Smooth muscle cell (in vitro differentiated cells): ENCODE data around the gene SFMBT2. TPM values are rescaled to one million over a fixed set of nuclear protein-coding genes. Genes with fewer than 3 reads are reported as not detected.

Experiments used
- DNase-seq: peaks from one replicate; lab custom pipeline; 2025; ENCODE audit not compliant: unreplicated experiment; lab: John Stamatoyannopoulos, UW
- H2AFZ ChIP-seq: fragments of 200-600 bp; sonication (generic); 2 replicates; pipeline ENCODE4 v1.6.0; 2016; ENCODE audit warnings: antibody characterized with exemption, low read depth, mild to moderate bottlenecking
- H3F3A ChIP-seq: fragments of 200-600 bp; sonication (generic); 2 replicates; pipeline ENCODE4 v1.6.0; 2017; ENCODE audit warnings: antibody characterized with exemption, low read depth
- H3K27ac ChIP-seq: fragments of 200-600 bp; sonication (generic); 2 replicates; pipeline ENCODE4 v1.5.1; 2016; ENCODE audit warnings: low read depth, mild to moderate bottlenecking
- H3K27me3 ChIP-seq: fragments of 200-600 bp; sonication (generic); 2 replicates; pipeline ENCODE4 v1.6.1; 2016; ENCODE audit warnings: low read depth, mild to moderate bottlenecking
- H3K36me3 ChIP-seq: fragments of 200-600 bp; sonication (generic); 2 replicates; pipeline ENCODE4 v1.5.1; 2016; ENCODE audit warnings: low read depth
- H3K4me1 ChIP-seq: fragments of 200-600 bp; sonication (generic); 2 replicates; pipeline ENCODE4 v1.5.1; 2016; ENCODE audit warnings: low read depth
- H3K4me2 ChIP-seq: fragments of 200-600 bp; sonication (generic); 2 replicates; pipeline ENCODE4 v1.6.0; 2016; ENCODE audit warnings: mild to moderate bottlenecking
- H3K4me3 ChIP-seq: fragments of 200-600 bp; sonication (generic); 2 replicates; pipeline ENCODE4 v1.5.1; 2016; ENCODE audit warnings: mild to moderate bottlenecking
- H3K79me2 ChIP-seq: fragments of 200-600 bp; sonication (generic); 2 replicates; pipeline ENCODE4 v1.6.0; 2016; ENCODE audit warnings: low read depth, mild to moderate bottlenecking
- H3K9ac ChIP-seq: fragments of 200-600 bp; sonication (generic); 2 replicates; pipeline ENCODE4 v1.6.0; 2016; ENCODE audit warnings: low read depth
- H3K9me3 ChIP-seq: fragments of 200-600 bp; sonication (generic); replicated peaks from 2 replicates; pipeline ENCODE4 v1.5.1; 2016; ENCODE audit warnings: low read depth
- H4K20me1 ChIP-seq: fragments of 200-600 bp; sonication (generic); 2 replicates; pipeline ENCODE4 v1.6.0; 2016; ENCODE audit warnings: low read depth
- CTCF ChIP-seq: fragments of 200-600 bp; sonication (generic); IDR thresholded peaks from 2 replicates; pipeline ENCODE4 v1.5.1; 2017; ENCODE audit warnings: borderline replicate concordance, mild to moderate bottlenecking, antibody characterized with exemption; ENCODE audit not compliant: insufficient read depth, poor library complexity, severe bottlenecking
- WGBS: methylation state at CpG from one replicate; pipeline ENCODE4 v1.1.7; 2016; ENCODE audit warnings: low lambda C conversion rate; 5-methylcytosine and 5-hydroxymethylcytosine counted together
- polyA plus RNA-seq: library from polyadenylated mRNA; unstranded; fragments of >200 nt; fragmentation: Nextera tagmentation; extraction: Ambion mirVana; gene quantifications from 2 replicates; pipeline ENCODE4 v1.2.1, GENCODE V29; 2016
- total RNA-seq: library from RNA; depleted of rRNA; stranded (reverse); fragments of >200 nt; gene quantifications from 2 replicates; pipeline ENCODE4 v1.2.3, GENCODE V29; 2014

The SFMBT2 gene
- total and polyA plus RNA-seq, 2 experiments from 2014 or later = 0.90 to 1.4 TPM

- no peaks in the 10 kb centered on the region for H3K79me2 ChIP-seq
- peaks cover 36% of the 10 kb centered on the region for H3K27me3 ChIP-seq
- peaks cover 6% of the 10 kb centered on the region for H3K4me1 ChIP-seq
- no peaks in the 10 kb centered on the region for H3F3A ChIP-seq
- no peaks in the 10 kb centered on the region for H4K20me1 ChIP-seq
- peak overlapping the region; percentile 89 for H3K4me3 ChIP-seq
- H2AFZ ChIP-seq = peak overlapping the region; percentile 95
- no peaks in the 10 kb centered on the region for H3K9me3 ChIP-seq
- H3K36me3 ChIP-seq = no peaks in the 10 kb centered on the region
- DNase-seq = no peak
- H3K4me2 ChIP-seq = peak overlapping the region; percentile 88
- H3K9ac ChIP-seq = peak overlapping the region; percentile 44
- no peak overlapping the region for H3K27ac ChIP-seq
- TF ChIP-seq CTCF = no peak
- 36% methylated on average over 13 of the region's 14 CpGs for WGBS
Measured at GRCh38 chr10:7406712-7407333, 4.0 kb downstream of the SFMBT2 start.

- Histone ChIP-seq H3K4me1 (peaks cover 6% of the 10 kb centered on the region), H2AFZ (no peak overlapping the region), H3K27me3 (peaks cover 31% of the 10 kb centered on the region), H4K20me1 (no peaks in the 10 kb centered on the region), H3K9me3 (no peaks in the 10 kb centered on the region), H3K27ac (no peak overlapping the region), H3K79me2 (no peaks in the 10 kb centered on the region), H3F3A (no peaks in the 10 kb centered on the region), H3K9ac (no peak overlapping the region), H3K36me3 (no peaks in the 10 kb centered on the region), H3K4me2 (no peak overlapping the region), H3K4me3 (no peak overlapping the region)
- DNase-seq = no peak
- TF ChIP-seq CTCF = no peak
- 78% methylated on average over 4 of the region's 4 CpGs for WGBS
Measured at GRCh38 chr10:7405637-7406036, 5.2 kb downstream of the SFMBT2 start.

GRCh38 chr10:7403620-7404019 is 7.2 kb downstream of the SFMBT2 start:
- H3K36me3 ChIP-seq = no peaks in the 10 kb centered on the region
- H3K27ac ChIP-seq = no peak overlapping the region
- H3F3A ChIP-seq = no peaks in the 10 kb centered on the region
- no peak overlapping the region for H2AFZ ChIP-seq
- H3K27me3 ChIP-seq = peaks cover 13% of the 10 kb centered on the region
- no peak for TF ChIP-seq CTCF
- H4K20me1 ChIP-seq = no peaks in the 10 kb centered on the region
- no peaks in the 10 kb centered on the region for H3K9me3 ChIP-seq
- no peak overlapping the region for H3K9ac ChIP-seq
- H3K4me2 ChIP-seq = no peak overlapping the region
- peaks cover under 1% of the 10 kb centered on the region for H3K4me1 ChIP-seq
- no peak for DNase-seq
- no peaks in the 10 kb centered on the region for H3K79me2 ChIP-seq
- WGBS = 85% methylated on average over 1 of the region's 1 CpG
- no peak overlapping the region for H3K4me3 ChIP-seq

- no peaks in the 10 kb centered on the region for H3K36me3 ChIP-seq
Measured at GRCh38 chr10:7401782-7402181, 9.1 kb downstream of the SFMBT2 start.

More at GRCh38 chr10:7401782-7402181, 9.1 kb downstream of the SFMBT2 start:
- no peak overlapping the region for H3K4me2 ChIP-seq
- DNase-seq = no peak
- TF ChIP-seq CTCF = no peak
- no peak overlapping the region for H2AFZ ChIP-seq
- no peak overlapping the region for H3K27ac ChIP-seq
- no peaks in the 10 kb centered on the region for H3K4me1 ChIP-seq
- H3K9ac ChIP-seq = no peak overlapping the region
- peaks cover 12% of the 10 kb centered on the region for H3K27me3 ChIP-seq
- 96% methylated on average over 8 of the region's 8 CpGs for WGBS
- H3K9me3 ChIP-seq = no peaks in the 10 kb centered on the region
- peaks cover 3% of the 10 kb centered on the region for H4K20me1 ChIP-seq
- H3K79me2 ChIP-seq = no peaks in the 10 kb centered on the region
- H3F3A ChIP-seq = no peaks in the 10 kb centered on the region
- H3K4me3 ChIP-seq = no peak overlapping the region
